ENCODE measurements around the gene IGFL2. TPM values are rescaled to one million over a fixed set of nuclear protein-coding genes. Genes with fewer than 3 reads are reported as not detected.

Gene IGFL2
- total and polyA plus RNA-seq, 2 of the 4 experiments (the other 2 are of a cell fraction), result not detected

DNA sequence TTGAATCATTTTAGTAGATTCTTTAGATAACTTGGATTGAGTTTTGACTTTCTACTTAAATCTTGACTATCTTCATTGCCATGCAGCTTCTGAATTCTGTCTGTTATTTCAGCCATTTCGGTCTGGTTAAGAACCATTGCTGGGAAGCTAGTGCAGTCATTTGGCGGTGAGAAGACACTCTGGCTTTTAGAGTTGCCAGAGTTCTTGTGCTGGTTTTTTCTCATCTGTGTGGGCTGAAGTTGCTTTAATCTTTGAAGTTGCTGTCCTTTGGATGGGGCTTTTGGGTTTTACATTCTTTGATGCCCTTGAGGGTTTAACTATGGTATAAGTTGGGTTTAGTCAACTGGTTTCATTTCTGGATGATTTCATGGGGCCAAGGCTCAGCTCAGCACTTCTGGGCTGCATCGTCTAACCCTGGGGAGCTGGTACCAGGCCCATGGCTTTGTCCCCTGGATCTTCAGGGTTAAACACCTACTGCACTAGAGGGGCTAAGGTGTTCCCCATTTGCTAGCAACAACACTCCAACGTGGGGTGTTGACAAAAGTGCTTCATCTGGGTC lies 10.0 kb upstream of the IGFL2 start:
- H4K91ac ChIP-seq (ENCODE audit: insufficient read depth, low read depth, low read length), result no peak overlapping the region
- H3K27ac ChIP-seq (ENCODE audit: insufficient read depth, low read length), result no peak overlapping the region
- H3K4me2 ChIP-seq (ENCODE audit: low read depth, low read length), result no peak overlapping the region
- no peak overlapping the region for H2BK15ac ChIP-seq (ENCODE audit: low read depth, low read length)
- H3K4me1 ChIP-seq (ENCODE audit: control insufficient read depth, insufficient read depth, low read length), result peaks cover 10% of the 10 kb centered on the region
- H4K8ac ChIP-seq (ENCODE audit: low read depth in 2 of 2, low read length in 2 of 2), result no peak overlapping the region
- H2AFZ ChIP-seq (replicated peaks; ENCODE audit: low read length, poor library complexity), result no peak overlapping the region
- H2BK120ac ChIP-seq (ENCODE audit: low read depth, low read length), result no peak overlapping the region
- ATAC-seq (ENCODE audit: low read depth), result no peak
- H4K5ac ChIP-seq (ENCODE audit: low read depth, low read length), result no peak overlapping the region
- no peaks in the 10 kb centered on the region for H4K20me1 ChIP-seq (ENCODE audit: insufficient read depth, low read length)
- no peaks in the 10 kb centered on the region for H3K9me3 ChIP-seq (ENCODE audit: control insufficient read depth, insufficient read depth, low read length)
- H2AK5ac ChIP-seq (ENCODE audit: low read depth, low read length), result no peak overlapping the region
- CTCF ChIA-PET, result no interaction called here
- no peak overlapping the region for H3K23ac ChIP-seq (ENCODE audit: low read depth, low read length)
- H3K27me3 ChIP-seq (ENCODE audit: control insufficient read depth, insufficient read depth, low read length), result peaks cover 13% of the 10 kb centered on the region
- H3K9me1 ChIP-seq (ENCODE audit: insufficient read depth, low read length), result no peaks in the 10 kb centered on the region
- H3K18ac ChIP-seq (ENCODE audit: low read depth, low read length), result no peak overlapping the region
- intact Hi-C loops (cut with micrococcal nuclease) (no loop called here), dilution Hi-C loops (cut with HindIII; ENCODE audit: low sequenced_read_pairs, unreplicated experiment) (no loop called here), in situ Hi-C loops (cut with MboI; ENCODE audit: low sequenced_read_pairs) (no loop called here)
- no peak overlapping the region for H2BK5ac ChIP-seq (ENCODE audit: low read depth, low read length, poor library complexity, severe bottlenecking)
- TF ChIP-seq, protein P1, sequence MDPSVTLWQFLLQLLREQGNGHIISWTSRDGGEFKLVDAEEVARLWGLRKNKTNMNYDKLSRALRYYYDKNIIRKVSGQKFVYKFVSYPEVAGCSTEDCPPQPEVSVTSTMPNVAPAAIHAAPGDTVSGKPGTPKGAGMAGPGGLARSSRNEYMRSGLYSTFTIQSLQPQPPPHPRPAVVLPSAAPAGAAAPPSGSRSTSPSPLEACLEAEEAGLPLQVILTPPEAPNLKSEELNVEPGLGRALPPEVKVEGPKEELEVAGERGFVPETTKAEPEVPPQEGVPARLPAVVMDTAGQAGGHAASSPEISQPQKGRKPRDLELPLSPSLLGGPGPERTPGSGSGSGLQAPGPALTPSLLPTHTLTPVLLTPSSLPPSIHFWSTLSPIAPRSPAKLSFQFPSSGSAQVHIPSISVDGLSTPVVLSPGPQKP (IDR thresholded peaks at IDR 0.05; ENCODE audit: borderline replicate concordance, low read depth, low read length), result no peak
- TF ChIP-seq, protein P2, sequence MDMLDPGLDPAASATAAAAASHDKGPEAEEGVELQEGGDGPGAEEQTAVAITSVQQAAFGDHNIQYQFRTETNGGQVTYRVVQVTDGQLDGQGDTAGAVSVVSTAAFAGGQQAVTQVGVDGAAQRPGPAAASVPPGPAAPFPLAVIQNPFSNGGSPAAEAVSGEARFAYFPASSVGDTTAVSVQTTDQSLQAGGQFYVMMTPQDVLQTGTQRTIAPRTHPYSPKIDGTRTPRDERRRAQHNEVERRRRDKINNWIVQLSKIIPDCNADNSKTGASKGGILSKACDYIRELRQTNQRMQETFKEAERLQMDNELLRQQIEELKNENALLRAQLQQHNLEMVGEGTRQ (IDR thresholded peaks at IDR 0.05; ENCODE audit: low read depth, low read length), result no peak
- TF ChIP-seq SMC3 (IDR thresholded peaks at IDR 0.05; ENCODE audit: low read depth, low read length), result no peak
- no peak for TF ChIP-seq BHLHE40 (IDR thresholded peaks at IDR 0.05; ENCODE audit: low read depth, low read length)
- TF ChIP-seq CHD1 (IDR thresholded peaks at IDR 0.05; ENCODE audit: low read depth, low read length), result no peak
- TF ChIP-seq FOS (IDR thresholded peaks at IDR 0.05; ENCODE audit: low read depth, low read length), result no peak
- TF ChIP-seq POLR2A (IDR thresholded peaks at IDR 0.05; ENCODE audit: low read depth, low read length), result no peak
- TF ChIP-seq RAD21 (IDR thresholded peaks at IDR 0.05; ENCODE audit: low read length), result no peak
- TF ChIP-seq, protein P3, sequence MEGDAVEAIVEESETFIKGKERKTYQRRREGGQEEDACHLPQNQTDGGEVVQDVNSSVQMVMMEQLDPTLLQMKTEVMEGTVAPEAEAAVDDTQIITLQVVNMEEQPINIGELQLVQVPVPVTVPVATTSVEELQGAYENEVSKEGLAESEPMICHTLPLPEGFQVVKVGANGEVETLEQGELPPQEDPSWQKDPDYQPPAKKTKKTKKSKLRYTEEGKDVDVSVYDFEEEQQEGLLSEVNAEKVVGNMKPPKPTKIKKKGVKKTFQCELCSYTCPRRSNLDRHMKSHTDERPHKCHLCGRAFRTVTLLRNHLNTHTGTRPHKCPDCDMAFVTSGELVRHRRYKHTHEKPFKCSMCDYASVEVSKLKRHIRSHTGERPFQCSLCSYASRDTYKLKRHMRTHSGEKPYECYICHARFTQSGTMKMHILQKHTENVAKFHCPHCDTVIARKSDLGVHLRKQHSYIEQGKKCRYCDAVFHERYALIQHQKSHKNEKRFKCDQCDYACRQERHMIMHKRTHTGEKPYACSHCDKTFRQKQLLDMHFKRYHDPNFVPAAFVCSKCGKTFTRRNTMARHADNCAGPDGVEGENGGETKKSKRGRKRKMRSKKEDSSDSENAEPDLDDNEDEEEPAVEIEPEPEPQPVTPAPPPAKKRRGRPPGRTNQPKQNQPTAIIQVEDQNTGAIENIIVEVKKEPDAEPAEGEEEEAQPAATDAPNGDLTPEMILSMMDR (conservative IDR thresholded peaks at IDR 0.05; ENCODE audit: low read depth, low read length), result no peak
- no peak for TF ChIP-seq NFE2L2 (IDR thresholded peaks at IDR 0.05; ENCODE audit: low read depth, low read length)
- TF ChIP-seq RFX5 (IDR thresholded peaks at IDR 0.05; ENCODE audit: low read depth, low read length), result no peak
- TF ChIP-seq RCOR1 (IDR thresholded peaks at IDR 0.05; ENCODE audit: insufficient replicate concordance, low read length), result no peak
- TF ChIP-seq CEBPB (IDR thresholded peaks at IDR 0.05; ENCODE audit: low read depth, low read length), result no peak
- TF ChIP-seq MAZ (IDR thresholded peaks at IDR 0.05; ENCODE audit: borderline replicate concordance, low read depth, low read length), result no peak
- no peak for TF ChIP-seq MXI1 (IDR thresholded peaks at IDR 0.05; ENCODE audit: borderline replicate concordance, low read depth, low read length)
- no peak for TF ChIP-seq MAFK (IDR thresholded peaks at IDR 0.05; ENCODE audit: low read depth, low read length)
- BruUV-seq (replicated peaks), result no TSS peak
- no peak for DNase-seq
- H3K4me3 ChIP-seq (ENCODE audit: insufficient read depth, low read depth, low read length), result no peak overlapping the region
- H3K9ac ChIP-seq (ENCODE audit: low read depth, low read length), result no peak overlapping the region
- H3K56ac ChIP-seq (ENCODE audit: extremely low read depth, insufficient read depth, low read length), result no peak overlapping the region
- H3K36me3 ChIP-seq (ENCODE audit: control insufficient read depth, insufficient read depth, low read length), result no peaks in the 10 kb centered on the region
- H2BK20ac ChIP-seq (ENCODE audit: low read depth, low read length), result no peak overlapping the region
- H3K79me1 ChIP-seq (ENCODE audit: low read depth in 1 of 2, low read length in 2 of 2), result peaks cover 0 to 5% of the 10 kb centered on the region in 2 experiments; a peak in 2 of 4 replicates
- H2AK9ac ChIP-seq (replicated peaks; ENCODE audit: low read depth, low read length, poor library complexity), result no peak overlapping the region
- POLR2A ChIA-PET (ENCODE audit: unreplicated experiment), result no interaction called here
- WGBS, 2 experiments (ENCODE audit: extremely low coverage in 2 of 2, insufficient read length in 1 of 2), result 40% methylated on average over 1 of the region's 4 CpGs; no CpG with 5 or more reads in 1 of the 2 experiments
- no peak overlapping the region for H3K14ac ChIP-seq (replicated peaks; ENCODE audit: low read depth, low read length)
- H3K4ac ChIP-seq (ENCODE audit: low read depth, low read length), result no peak overlapping the region

Data from IMR-90 (cell line).